Measurements from ENCODE around the gene DDX39B.
"Not testable (repeated sequence)": the region's sequence is repeated elsewhere in the genome, so short reads cannot be mapped to it uniquely, and the experiment has no call there.

Gene DDX39B

GRCh38 chr6:31541658-31542521 lies at the start of gene DDX39B:
TSS of gene DDX39B (minus strand) at chr6:31542003. CDS start at chr6:31540532, 1,471 bp downstream.
- peak; percentile 90 for DNase-seq (ENCODE audit: low read depth, low spot score)

GRCh38 chr6:31590691-31591090 lies 48.9 kb upstream of the DDX39B start:
- not testable (repeated sequence) for DNase-seq (ENCODE audit: low read depth, low spot score)

DNA sequence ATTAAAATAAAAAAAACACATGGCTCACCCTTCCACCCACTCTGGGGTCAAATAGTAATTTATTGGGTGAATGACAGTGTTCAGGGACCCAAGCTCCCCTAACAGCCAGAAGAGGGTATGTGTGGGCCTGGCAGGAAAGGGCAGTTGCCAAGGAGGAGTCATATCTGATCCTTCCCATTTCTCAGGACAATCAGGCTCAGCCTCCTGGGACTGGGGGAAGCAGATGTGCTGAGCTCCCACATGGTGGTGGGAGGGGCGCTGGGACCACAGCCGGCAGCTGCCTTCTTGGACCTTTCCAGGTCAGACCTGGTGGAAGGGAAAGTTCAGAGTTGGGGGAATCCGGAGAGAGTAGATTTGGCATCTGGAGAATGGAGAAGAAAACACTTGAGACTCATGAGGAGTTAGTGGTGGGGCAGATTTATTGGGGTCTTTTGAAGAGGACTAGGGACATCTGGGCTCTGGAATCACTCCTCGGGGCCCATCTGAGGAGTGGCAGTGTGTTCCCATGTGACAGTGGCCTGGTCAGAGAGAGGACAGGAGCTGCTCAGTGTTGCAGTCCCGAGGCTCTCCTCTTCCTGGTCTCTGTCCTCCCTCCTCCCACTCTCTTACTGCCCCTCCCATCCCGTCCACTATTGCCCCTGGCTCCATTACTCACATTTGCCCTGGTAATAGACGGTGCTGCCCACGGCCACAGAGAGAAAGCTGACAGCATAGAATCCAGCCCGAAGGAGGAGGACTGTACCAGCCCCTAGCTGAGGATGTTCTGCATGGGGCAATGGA lies 47.3 kb upstream of the DDX39B start:
- no peak for DNase-seq (ENCODE audit: low read depth, low spot score)

GRCh38 chr6:31587791-31588777 lies 46.3 kb upstream of the DDX39B start:
- DNase-seq (ENCODE audit: low read depth, low spot score) = no peak

DNA sequence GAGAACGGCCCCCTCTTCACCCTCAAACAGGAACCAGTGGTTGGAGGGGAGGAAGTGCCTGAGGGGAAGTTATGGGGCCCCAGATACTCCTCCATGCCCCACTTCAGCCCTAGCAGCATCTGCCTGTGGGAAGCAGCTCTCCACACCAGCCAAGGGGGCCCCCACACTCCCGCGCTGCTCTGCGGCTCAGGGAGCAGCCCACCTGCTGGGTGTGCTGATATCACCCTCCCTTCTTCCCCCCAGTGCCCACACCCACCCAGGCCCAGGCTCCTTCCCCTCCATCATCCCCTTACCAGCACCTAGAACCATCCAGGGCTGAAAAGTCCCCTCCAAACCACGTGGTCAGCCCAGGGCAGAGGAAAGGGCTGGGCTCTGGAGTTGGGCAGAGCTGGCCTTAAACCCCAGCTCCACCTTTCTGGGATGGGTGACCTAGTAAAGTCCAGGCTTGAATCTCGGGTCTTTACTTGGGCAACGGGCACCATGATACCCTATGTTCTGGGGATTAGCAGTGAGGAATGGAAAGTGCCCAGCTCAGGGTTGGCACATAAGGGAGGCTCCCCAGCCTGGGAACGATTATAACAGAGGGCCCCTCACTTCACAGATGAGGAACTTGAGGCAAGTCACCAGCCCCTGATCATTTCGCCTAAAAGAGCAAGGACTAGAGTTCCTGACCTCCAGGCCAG lies 44.9 kb upstream of the DDX39B start:
- no peak for DNase-seq (ENCODE audit: low read depth, low spot score)

DNA sequence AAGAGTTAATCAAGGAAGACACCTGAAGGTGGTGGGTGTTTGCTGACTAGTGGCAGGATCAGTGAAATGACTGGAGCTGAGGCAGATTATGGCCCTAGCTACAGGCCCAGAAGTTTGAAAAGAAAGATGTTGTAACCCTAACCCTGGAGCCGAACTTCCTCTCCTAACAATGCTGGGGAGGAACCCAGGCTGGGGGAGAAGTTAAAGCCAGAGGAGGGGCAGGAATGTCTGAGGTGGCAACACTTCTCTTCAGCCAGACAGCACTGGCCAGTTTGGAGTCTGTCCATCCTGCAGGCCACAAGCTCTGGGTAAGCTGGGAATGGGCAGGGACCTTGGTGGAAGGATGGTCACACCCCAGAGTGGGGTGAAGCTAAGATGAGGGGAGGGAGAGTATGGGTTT lies 44.2 kb upstream of the DDX39B start, which contains the start of gene LST1:
Gene LST1 (plus strand): TSS at position 270 of the 400 bp plus-strand sequence. CDS start 1,023 bp downstream, outside the sequence.
- no peak for DNase-seq (ENCODE audit: low read depth, low spot score)

- DNase-seq (ENCODE audit: low read depth, low spot score) = no peak
These were observed 43.7 kb upstream of the DDX39B start for GRCh38 chr6:31585491-31585890.

DNA sequence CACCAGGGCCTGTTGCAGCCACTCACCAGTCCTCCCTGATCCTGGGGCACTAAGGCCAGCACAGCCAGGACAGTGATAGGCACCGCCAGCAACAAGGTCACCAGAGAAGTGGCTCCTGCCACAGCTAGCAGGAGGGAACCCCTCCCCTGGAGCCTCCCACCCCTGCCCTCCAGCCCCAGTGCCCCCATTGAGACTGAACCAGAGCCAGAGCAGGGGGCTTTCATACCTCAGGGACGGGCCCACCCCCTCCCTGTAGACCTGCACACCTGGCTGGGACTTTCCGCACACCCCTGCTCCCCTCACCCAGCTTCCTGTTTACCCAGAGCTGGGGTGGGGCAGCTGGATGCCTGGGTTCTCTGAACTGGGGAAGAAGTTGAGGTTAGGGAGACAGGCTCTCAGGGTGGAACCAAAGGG lies 40.4 kb upstream of the DDX39B start, which contains the start of gene LTB:
Gene LTB (minus strand): TSS at position 195 of the 414 bp plus-strand sequence. CDS start 7 bp downstream, at position 188.
- peak; percentile 51 for DNase-seq (ENCODE audit: low read depth, low spot score)

DNA sequence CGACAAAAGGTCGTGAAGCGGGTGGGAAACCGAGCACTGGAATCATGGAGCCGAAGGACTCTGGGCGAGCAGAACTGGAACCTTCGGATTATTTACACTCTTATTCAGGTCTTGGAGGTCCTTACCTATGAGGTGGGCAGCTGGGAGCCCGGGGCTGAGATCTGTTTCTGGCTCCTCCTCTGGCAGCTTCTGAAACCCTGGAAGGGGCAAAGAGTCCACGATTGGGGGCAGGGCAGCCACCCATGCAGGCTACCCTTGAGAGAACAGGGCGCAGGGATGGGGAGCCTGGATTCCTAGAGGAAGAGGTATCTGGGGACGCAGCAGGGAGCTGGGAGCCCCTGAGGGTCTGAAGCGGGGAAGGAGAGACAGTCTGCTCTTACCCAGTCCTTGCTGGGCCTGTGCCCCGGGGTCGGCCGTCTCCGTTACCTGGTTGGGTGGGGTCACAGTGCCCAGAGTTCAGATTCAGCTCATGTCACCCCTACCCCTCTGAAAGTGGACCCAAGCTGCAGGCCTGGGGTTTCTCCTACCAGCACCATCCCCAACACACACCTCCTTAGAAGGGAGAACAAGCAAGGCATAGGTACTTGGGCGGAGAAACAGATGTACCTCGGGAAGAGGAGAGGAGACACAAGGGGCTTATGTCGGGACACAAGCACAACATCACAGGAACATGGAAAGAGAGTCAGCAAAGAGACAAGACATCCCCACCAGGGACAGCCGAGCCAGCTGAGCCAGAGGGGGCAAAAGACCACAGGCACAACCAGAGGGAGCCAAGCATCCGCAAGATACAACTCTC lies 39.8 kb upstream of the DDX39B start:
- no peak for DNase-seq (ENCODE audit: low read depth, low spot score)

DNA sequence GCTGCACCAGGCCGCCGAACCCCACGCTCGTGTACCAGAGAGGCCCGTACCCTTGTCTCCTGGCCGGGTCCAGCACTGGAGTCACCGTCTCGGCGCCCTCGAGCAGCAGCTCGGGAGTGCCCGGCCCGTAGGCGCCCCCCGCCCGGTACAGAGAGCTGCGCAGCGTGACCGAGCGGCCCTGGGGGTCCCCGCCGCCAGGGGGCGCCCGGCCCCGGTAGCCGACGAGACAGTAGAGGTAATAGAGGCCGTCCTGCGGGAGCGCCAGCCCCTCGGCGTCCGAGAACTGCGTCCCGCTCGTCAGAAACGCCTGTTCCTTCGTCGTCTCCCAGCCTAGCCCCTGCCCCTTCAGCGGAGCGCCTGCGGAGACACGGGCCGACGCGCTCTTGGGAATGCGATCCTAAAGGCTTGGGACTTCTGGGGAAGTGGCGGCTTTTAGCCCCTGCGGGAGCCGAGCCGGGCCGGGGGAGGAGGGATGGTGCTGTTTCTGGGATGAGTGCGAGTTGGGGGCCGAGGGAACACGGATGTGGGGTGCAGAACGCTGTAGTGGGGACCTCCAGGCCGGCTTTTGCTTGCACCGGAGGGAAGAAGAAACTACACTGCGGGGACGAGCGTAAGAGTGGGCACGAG lies 39.1 kb upstream of the DDX39B start:
- peak; percentile 79 for DNase-seq (ENCODE audit: low read depth, low spot score)

DNA sequence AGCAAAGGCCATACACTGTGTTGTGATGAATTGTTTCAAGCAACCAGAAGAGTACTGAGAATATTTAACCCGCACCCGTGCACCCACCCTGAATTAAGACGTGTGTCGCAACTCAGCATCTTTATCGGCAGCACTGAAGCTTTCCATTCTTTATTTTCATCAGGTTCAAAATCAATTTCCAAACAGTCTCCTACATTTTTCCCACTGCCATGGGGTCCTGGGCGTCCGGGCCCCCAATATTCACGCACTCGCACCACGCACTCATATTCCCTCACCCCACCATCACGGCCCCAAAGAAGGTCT lies 38.6 kb upstream of the DDX39B start:
- no peak for DNase-seq (ENCODE audit: low read depth, low spot score)

GRCh38 chr6:31579546-31580437 lies 38.0 kb upstream of the DDX39B start:
- DNase-seq (ENCODE audit: low read depth, low spot score) = no peak

DNA sequence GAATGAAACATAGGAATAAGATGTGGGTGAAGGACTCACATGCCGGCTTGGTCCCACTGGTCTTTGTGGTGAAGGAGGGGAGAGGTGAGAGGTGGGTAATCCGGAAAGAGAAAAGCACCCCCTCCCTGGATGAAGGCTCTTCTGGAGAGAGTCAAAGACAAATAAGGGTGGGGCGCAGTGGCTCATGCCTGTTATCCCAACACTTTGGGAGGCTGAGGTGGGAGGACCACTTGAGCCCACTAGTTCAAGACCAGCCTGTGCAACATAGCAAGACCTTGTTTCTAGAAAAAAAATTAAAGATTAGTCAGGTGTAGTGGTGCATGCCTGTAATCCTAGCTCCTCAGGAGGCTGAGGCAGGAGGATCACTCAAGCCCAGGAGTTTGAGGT lies 37.3 kb upstream of the DDX39B start:
- DNase-seq (ENCODE audit: low read depth, low spot score) = no peak

- no peak for DNase-seq (ENCODE audit: low read depth, low spot score)
These were observed 36.6 kb upstream of the DDX39B start for GRCh38 chr6:31578184-31579118.

GRCh38 chr6:31577579-31577966 lies 35.8 kb upstream of the DDX39B start:
- no peak for DNase-seq (ENCODE audit: low read depth, low spot score)

DNA sequence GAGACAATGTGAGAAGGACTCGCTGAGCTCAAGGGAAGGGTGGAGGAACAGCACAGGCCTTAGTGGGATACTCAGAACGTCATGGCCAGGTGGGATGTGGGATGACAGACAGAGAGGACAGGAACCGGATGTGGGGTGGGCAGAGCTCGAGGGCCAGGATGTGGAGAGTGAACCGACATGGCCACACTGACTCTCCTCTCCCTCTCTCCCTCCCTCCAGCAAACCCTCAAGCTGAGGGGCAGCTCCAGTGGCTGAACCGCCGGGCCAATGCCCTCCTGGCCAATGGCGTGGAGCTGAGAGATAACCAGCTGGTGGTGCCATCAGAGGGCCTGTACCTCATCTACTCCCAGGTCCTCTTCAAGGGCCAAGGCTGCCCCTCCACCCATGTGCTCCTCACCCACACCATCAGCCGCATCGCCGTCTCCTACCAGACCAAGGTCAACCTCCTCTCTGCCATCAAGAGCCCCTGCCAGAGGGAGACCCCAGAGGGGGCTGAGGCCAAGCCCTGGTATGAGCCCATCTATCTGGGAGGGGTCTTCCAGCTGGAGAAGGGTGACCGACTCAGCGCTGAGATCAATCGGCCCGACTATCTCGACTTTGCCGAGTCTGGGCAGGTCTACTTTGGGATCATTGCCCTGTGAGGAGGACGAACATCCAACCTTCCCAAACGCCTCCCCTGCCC lies 35.2 kb upstream of the DDX39B start:
- no peak for DNase-seq (ENCODE audit: low read depth, low spot score)

All from activated CD4-positive, CD25-positive, alpha-beta regulatory T cell treated with anti-CD3 and anti-CD28 coated beads, Interleukin-2, amount 50 U/mL, for 16 hours (primary cell).